Hematopoietic multipotent progenitor cell treated with erythropoietin and hydrocortisone succinate and interleukin-3 and kit ligand, for 4 days (in vitro differentiated cells): ENCODE measurements around the gene ZNF888.
"Not testable (repeated sequence)": the region's sequence is repeated elsewhere in the genome, so short reads cannot be mapped to it uniquely, and the experiment has no call there.

Experiments
- DNase-seq: peaks from one replicate; pipeline ENCODE4 v3.0.0-alpha.2; 2015

The ZNF888 gene

DNA sequence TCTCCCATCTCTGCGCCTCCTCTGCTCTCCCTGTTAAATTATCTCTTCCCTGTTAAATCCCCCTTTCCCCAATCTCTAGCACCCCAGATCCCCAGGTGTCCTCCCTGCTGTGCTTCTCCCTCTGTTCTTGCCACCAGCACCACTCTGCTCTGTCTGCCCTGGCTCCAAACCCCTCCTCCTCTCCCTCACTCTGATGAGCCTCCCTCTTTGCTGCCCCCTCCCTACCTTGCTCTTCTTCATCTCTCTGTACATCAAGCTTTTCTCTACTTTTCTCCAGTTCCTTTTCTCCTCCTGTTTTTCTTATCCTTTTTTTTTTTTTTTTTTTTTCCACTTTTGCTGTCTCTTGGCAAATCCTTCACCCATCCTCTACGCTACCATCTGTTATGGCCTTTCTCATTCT is 18.3 kb upstream of the ZNF888 start:
- DNase-seq = peak; percentile 37

DNA sequence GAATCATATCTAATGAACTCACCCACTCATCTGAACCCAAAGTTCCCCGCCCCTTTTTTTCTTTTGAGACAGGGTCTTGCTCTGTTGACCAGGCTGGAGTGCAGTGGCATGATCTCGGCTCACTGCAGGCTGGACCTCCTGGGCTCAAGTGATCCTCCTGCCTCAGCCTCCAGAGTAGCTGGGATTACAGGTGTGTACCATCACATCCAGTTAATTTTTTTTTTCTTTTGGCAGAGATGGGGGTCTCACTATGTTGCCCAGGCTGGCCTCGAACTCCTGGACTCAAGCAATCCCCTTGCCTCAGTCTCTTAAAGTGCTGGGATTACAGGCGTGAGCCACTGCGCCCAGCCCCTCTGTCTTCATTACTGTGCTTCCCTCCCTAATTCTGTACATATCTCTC is 17.7 kb upstream of the ZNF888 start:
- DNase-seq = not testable (repeated sequence)

DNA sequence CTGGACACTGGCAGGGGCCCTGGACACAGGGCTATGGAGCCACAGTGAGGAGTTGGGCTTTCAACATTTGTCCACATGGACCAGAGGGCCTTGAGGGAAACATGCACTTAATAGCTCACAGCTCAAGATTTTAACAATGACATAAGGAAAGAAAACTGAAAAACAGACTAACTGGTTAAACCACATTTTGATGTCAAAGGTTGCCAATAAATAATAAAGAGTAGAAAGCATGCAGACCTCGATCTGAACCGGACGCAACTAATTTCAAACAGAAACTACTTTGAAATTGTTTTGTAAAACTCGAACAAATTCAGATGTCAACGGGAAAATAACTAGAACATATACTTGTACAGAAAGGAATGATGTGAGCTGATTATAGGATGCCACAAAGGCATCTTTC is 15.5 kb upstream of the ZNF888 start:
- DNase-seq = no peak

DNA sequence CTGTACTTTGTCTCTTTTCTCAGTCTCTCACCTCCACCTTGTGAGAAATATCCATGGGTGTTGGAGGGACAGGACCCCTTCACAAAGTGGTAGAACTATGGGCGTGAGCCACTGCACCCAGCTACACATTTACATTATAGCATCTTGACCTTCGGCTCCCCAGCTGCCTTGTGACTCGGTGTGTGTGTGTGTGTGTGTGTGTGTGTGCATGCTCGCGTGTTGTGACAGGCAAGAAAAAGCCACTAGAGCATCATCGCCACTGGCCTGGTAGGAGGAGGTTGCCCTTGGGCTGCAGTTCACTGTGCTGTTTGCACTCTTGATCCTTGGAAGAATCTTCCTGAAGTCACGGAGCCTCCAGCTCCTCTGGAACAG is 13.7 kb upstream of the ZNF888 start:
- DNase-seq = no peak

DNA sequence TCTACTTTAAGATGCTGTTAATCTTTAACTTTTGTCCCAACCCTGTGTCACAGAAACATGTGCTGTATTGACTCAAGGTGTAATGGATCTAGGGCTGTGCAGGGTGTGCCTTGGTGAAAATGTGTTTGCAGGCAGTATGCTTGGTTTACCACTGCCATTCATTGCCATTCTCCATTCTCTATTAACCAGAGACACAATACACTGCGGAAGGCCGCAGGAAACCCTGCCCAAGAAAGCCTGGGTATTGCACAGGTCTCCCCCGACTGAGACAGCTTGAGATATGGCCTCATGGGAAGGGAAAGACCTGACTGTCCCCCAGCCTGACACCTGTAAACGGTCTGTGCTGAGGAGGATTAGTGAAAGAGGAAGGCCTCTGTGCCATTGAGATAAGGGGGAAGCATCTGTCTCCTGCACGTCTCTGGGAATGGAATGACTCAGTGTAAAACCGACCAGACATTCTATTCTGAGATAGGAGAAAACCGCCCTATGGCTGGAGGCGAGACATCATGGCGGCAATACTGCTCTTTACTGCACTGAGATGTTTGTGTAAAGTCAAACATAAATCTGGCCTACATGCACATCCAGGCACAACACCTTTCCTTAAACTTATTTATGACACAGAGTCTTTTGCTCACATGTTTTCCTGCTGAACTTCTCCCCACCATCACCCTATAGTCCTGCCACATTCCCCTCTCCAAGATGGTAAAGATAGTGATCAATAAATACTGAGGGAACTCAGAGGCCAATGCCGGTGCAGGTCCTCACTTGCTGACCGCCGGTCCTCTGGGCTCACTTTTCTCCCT is 13.1 kb upstream of the ZNF888 start:
- peak; percentile 96 for DNase-seq

DNA sequence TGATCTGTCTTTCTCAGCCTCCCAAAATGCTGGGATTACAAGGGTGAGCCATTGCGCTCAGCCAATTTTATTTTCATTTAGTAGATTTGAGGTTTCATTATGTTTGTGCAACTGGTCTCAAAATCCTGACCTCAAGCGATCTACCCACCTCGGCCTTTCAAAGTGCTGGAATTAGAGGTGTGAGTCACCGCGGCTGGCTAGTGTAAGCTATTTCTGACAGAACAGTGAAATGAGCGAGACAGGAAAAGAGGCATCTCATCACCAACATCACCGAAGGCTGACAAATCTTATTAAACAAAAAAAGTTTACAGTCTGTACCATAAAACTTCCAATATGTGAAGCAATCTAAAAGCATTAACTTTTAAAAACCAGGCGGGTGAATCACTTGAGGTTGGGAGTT is 12.2 kb upstream of the ZNF888 start:
- DNase-seq = no peak

DNA sequence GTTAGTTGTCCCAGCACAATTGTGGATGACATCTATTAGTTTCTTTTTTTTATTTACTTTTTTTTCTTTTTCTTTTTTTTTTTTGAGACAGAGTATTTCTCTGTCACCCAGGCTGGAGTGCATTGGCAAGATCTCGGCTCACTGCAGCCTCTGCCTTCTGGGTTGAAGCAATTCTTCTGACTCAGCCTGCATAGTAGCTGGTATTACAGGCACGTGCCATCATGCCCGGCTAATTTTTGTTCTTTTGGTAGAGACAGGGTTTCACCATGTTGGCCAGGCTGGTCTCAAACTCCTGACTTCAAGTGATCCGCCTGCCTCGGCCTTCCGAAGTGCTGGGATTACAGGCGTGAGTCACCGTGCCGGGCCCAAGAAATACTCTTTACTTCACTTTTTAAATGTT is 1.4 kb upstream of the ZNF888 start:
- not testable (repeated sequence) for DNase-seq

DNA sequence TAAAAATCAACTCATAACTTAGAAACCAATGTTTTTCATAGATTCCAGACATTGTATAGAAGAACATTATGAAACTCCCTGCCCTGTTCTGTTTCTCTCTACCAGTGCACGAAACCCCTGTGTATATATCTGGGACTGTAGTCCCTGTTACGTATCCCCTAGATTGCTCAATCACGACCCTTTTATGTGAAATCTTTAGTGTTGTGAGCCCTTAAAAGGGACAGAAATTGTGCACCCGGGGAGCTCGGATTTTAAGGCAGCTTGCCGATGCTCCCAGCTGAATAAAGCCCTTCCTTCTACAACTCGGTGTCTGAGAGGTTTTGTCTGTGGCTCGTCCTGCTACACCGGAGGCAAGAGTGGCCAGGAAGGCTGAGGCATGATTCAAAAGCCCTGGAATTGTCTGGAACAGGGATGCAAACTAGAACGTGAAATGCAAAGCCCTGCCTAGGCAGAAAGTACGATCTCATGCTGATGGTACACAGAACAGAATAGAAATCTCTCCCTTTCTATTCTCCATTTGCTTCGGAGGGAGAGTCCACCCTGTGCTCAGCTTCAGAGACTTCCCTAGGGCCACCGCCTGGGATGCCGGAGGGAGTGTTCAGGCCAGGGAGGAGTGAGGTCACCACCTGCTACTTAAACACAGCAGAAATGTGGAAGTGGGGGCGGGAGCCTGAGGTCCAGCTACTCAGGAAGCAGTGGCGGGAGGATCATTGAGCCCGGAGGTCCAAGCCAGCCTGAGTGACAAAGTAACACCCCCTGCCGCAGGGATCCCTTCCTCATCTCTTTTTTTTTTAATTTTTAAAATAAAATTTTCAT is 758 bp upstream of the ZNF888 start:
- DNase-seq = peak; percentile 56

DNA sequence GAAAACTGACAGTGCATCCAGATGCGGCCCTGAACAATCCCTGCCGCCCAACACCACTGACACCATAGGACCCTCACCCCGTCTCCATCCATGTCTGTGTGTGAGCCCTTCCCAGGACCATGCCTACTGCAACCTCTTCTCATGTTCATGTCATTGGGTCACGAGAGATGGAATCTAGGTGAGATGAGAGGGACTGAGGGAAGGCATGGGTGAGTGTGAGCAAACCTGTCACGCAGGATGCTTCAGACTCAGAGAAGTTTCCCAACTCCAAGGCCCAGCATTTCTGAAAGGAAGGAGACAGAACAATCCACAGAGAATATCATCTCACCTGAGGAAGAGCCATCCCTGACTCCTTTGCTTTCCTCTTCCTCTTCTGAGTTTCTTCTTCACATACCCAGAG is 5.7 kb downstream of the ZNF888 start:
- DNase-seq = no peak

DNA sequence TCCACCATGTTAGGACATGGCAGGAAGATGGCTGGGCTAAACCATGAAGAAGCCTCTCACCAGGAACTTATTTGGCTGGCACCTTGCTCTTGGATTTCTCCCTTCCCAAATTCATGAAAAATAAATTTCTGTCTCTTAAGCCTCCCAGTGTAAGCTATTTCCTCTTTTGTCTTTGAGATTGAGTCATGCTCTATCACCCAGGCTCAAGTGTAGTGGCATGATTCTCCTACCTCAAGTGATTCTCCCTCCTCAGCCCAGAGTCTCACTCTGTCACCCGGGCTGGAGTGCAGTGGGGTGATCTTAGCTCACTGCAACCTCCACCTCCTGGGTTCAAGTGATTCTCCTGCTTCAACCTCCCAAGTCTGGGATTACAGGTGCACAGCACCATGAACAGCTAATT is 12.6 kb downstream of the ZNF888 start:
- DNase-seq = no peak

DNA sequence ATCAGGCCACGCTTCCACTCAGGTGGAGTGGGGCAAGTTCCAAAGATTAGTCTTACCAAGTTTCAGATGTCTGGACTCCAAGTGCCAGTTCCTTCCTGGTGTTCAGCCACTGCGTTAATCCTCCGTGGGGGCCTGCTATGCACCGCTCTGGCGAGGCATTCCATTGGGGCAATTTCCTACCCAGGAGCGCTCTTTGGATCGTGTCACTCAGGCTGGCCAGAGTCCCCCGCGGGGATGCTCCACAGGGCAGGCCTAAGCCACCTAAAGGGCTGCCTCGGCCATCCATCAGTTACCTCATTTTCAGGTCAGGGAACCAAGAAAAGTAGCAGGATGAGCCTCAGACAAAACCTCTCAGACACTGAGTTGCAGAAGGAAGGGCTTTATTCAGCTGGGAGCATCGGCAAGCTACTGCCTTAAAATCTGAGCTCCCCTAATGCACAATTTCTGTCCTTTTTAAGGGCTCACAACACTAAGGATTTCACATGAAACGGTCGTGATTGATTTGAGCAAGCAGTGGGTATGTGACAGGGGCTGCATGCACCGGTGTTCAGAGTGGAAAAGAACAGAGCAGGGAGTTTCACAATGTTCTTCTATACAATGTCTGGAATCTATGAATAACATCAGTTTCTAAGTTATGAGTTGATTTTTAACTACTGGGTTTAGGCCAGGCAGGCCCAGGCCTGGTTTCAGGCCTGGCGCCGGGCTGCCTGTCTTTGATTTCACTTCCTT is 19.0 kb downstream of the ZNF888 start:
- DNase-seq = not testable (repeated sequence)

DNA sequence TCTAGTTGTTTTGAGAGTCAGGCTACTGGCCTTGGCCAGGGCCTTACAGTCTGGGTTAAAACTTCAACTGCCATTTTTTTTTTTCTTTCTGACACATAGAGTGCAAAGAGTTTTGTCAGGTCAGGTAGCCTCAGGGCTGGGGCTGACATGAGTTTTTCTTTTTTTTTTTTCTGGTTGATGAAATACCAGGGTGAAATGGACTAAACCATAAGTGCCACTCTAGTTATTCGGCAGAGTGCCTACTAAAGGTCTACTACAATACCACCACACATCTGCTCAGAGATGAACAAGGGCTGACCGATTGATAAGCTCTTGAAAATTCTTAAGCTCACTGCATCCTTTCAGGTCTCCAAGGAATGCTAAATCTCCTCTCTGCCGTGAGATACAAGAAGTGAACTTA is 21.4 kb downstream of the ZNF888 start:
- DNase-seq = no peak

DNA sequence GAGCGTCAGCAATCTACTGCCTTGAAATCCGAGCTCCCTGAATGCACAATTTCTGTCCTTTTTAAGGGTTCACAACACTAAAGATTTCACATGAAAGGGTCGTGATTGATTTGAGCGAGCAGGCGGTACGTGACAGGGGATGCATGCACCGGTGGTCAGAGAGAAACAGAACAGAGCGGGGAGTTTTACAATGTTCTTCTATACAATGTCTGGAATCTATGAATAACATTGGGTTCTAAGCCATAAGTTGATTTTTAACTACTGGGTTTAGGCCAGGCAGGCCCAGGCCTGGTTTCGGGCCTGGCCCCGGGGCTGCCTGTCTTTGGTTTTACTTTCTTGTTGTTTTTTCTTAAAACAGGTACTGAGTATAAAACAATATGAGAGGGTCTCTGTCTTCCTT is 24.6 kb downstream of the ZNF888 start:
- DNase-seq = not testable (repeated sequence)

DNA sequence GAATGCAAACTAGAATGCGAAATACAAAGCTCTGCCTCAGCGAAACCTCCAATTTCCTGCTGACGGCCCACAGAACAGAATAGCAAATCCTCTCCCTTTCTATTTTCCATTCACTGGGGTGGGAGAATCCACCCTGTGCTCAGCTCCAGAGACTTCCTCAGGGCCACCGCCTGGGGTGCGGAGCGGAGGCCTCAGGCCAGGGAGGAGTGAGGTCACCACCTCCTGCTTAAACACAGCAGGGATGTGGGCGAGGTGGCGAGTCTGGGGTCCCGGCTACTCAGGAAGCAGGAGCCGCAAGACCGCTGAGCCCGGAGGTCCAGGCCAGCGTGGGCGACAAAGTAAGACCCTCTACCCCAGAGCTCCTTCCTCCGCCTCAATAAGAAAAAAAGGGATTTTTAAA is 25.1 kb downstream of the ZNF888 start:
- DNase-seq = no peak

DNA sequence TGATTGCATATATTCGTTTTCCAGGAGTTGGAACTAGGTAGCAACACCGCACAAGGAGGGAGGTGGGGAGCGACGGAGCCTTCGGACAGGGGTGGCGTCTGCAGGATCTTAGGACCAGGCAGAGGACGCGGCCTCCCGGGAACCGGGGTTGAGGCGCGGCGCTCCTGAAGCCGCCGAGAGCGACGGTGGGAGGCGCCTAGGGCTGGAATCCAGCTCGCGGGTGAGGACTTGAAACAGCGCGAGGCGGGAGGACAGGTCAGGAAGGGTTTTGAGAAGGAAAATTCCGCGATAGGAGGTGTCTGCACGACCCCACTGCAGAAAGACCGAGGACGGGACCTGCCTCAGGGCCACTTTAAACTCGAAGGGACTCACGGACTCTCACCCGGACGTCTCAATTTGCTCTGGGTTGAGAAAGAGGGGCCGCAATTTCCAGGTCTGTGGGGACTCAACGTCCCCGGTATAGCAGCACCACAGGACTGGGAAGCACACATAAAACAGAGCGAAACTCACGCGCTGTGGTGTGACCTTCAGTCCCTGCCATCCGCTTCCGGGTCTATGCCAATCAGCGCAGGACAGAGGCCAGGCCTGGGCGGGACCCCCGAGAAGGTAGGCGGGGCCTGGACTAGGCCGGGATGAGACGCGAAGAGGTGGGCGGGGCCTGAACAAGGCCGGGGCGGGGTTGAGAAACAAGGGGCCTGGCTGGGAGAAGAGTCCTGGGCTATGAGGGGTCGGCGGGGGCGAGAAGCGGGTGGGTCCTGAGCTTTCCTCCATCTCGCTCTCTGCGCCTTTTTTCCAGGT is 25.9 kb downstream of the ZNF888 start, which contains the start of gene ZNF320:
Gene ZNF320, minus strand, starts transcription at position 498 of the 798 bp plus-strand sequence. CDS start 7,380 bp downstream, outside the sequence.
- DNase-seq = peak; percentile 99

DNA sequence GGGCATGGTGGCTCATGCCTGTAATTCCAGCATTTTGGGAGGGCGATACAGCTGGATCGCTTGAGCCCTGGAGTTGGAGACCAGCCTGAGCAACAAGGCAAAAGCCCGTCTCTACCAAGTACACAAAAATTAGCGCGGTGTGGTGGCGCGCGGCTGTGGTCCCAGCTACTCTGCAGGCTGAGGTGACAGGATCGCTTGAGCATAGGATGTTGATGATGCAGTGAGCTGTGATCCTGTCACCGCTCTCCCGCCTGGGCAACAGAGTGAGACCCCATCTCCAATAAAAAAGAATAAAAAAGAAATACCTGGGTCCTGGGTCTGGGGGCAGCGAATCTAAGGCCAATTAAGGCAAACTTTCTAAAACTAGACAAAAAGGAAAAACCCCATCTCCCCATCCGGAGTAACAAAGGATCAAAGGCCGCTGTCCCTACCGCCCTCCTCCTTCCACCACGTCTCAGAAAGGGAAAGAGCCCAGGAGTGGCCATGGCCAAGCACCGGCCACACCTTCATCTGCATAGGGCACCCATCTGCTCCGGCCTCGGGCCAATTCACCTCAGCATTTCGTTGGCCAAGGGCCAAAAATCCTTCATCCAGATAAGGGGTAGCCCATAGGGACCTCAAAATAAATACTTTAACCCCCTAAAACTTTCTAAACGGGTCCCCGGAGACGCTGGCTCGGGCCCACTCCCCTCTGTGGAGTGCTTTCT is 26.6 kb downstream of the ZNF888 start:
- peak; percentile 57 for DNase-seq

DNA sequence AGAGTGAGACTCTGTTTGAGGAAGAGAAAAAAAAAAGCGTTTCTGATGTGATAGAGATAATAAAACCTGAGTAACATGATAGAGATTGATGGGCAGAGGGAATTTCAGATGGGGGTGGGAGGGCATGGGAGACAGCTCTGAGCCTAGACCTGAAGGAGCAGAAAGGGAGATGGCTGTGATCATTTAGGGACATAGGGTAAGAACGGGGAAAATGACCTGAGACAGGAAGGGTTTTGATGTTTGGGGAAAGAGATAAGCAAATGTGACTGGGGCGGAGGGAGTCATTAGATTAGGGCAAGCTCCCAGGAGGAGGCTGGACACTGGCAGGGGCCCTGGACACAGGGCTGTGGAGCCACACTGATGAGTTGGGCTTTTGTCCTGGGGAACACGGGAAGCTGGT is 31.9 kb downstream of the ZNF888 start:
- no peak for DNase-seq

DNA sequence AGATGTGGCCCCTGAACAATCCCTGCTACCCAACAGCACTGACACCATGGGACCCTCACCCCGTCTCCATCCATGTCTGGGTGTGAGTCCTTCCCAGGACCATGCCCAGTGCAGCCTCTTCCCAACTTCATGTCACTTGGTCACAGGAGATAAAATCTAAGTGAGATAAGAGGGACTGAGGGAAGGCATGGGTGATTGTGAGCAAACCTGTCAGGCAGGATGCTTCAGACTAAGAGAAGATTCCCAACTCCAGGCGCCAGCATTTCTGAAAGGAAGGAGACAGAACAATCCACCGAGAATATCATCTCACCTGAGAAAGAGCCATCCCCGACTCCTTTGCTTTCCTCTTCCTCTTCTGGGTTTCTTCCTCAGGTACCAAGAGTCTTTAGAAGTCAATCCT is 33.3 kb downstream of the ZNF888 start:
- DNase-seq = no peak

DNA sequence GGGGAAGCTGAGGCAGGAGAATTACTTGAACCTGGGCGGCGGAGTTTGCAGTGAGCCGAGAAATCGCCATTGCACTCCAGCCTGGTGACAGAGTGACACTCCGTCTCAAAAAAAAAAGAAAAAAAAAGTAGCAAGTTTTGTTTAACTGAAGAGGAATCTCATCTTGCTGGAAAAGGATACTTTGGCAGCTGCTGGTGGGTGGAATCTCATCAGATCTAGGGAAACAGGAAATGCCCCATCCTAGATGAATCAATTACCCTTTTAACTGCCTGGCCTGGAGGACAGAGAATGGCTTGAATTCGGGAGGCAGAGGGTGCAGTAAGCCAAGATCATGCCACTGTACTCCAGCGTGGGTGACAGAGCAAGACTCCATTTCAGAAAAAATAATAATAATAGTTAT is 34.2 kb downstream of the ZNF888 start:
- no peak for DNase-seq

DNA sequence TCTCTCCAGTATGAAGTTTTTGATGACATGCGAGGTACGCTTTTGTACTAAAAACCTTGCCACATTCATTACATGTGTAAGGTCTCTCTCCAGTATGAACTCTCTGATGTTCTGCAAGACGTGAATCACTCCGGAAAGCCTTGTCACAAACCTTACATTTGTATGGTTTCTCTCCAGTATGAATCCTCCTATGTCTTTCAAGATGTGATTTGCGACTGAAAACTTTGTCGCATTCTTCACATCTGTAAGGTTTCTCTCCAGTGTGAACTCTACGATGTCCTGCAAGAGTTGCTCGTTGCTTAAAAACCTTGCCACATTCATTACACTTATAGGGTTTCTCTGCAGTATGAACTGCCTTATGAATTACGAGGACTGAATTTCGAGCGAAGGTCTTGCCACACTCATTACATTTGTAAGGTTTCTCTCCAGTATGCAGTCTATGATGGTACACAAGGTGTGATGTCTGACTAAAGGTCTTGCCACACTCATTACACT is 42.3 kb downstream of the ZNF888 start:
- no peak for DNase-seq

DNA sequence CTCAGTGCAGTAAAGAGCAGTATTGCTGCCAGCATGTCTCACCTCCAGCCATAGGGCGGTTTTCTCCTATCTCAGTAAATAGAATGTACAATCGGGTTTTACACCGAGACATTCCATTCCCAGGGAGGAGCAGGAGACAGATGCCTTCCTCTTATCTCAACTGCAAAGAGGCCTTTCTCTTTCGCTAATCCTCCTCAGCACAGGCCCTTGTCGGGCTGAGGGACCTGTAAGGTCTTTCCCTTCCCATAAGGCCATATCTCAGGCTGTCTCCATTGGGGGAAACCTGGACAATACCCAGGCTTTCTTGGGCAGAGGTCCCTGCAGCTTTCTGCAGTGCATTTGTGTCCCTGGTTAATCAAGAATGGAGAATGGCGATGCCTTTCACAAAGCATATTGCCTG is 50.2 kb downstream of the ZNF888 start:
- DNase-seq = not testable (repeated sequence)

DNA sequence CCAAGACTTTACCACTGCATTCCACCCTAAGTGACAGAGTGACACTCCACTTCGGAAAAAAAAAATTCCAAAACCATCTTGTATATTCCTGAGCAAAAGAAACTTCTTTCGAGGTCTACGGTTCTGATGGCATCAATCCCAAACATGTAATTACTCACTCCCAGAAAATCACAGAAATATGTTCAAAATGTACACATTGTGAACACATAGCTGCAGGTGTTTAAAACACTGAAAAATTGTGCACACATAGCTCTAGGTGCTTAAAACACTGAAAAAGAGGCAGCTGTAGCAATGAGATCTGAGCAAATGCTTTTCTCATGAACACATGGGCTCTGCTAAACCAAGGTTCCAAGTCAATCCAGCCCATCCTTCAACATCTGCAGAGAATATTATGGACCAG is 51.8 kb downstream of the ZNF888 start:
- no peak for DNase-seq
